Osteoblast (primary cell): ENCODE data around the gene HACD2. TPM values are rescaled to one million over a fixed set of nuclear protein-coding genes. Genes with fewer than 3 reads are reported as not detected.

Experiments
- DNase-seq: peaks from one replicate; pipeline ENCODE4 v3.0.0; 2011; ENCODE audit warnings: low spot score, mixed read lengths; ENCODE audit not compliant: insufficient read length; ENCODE audit errors: missing footprints
- H2AFZ ChIP-seq: 2 replicates; pipeline ENCODE4 v1.6.0; 2011; ENCODE audit warnings: mild to moderate bottlenecking, low read length
- H3K27ac ChIP-seq: 2 replicates; pipeline ENCODE4 v1.5.1; 2011; ENCODE audit warnings: mild to moderate bottlenecking, low read depth, low read length, moderate library complexity
- H3K27me3 ChIP-seq: 2 replicates; pipeline ENCODE4 v1.6.0; 2012; ENCODE audit warnings: mild to moderate bottlenecking, control low read depth, inconsistent platforms, low read length, moderate library complexity; ENCODE audit not compliant: insufficient read depth
- H3K36me3 ChIP-seq: 2 replicates; pipeline ENCODE4 v1.5.1; 2011; ENCODE audit warnings: mild to moderate bottlenecking, low read length, control low read depth, moderate library complexity; ENCODE audit not compliant: insufficient read depth
- H3K4me1 ChIP-seq: 2 replicates; pipeline ENCODE4 v1.5.1; 2011; ENCODE audit warnings: mild to moderate bottlenecking, low read length, control low read depth, moderate library complexity; ENCODE audit not compliant: insufficient read depth
- H3K4me2 ChIP-seq: 2 replicates; pipeline ENCODE4 v1.6.0; 2011; ENCODE audit warnings: mild to moderate bottlenecking, low read length; ENCODE audit not compliant: insufficient read depth
- H3K4me3 ChIP-seq: fragments of 200-600 bp; sonication (generic); 3 replicates; pipeline ENCODE4 v1.5.1; 2012; ENCODE audit warnings: mild to moderate bottlenecking, low read length, inconsistent platforms; ENCODE audit not compliant: insufficient read depth
- H3K79me2 ChIP-seq: 2 replicates; pipeline ENCODE4 v1.6.0; 2012; ENCODE audit warnings: mild to moderate bottlenecking, low read length, control low read depth, inconsistent platforms; ENCODE audit not compliant: insufficient read depth
- H3K9me3 ChIP-seq: 2 replicates; pipeline ENCODE4 v1.5.1; 2011; ENCODE audit warnings: low read depth, low read length, control low read depth
- H4K20me1 ChIP-seq: 2 replicates; pipeline ENCODE4 v1.6.0; 2012; ENCODE audit warnings: mild to moderate bottlenecking, low read length, control low read depth; ENCODE audit not compliant: insufficient read depth
- CTCF ChIP-seq: IDR thresholded peaks from 2 replicates; pipeline ENCODE4 v1.5.1; 2011; ENCODE audit warnings: mild to moderate bottlenecking, low read depth, low read length, moderate library complexity; ENCODE audit errors: extremely low read depth
- total RNA-seq: library from RNA; depleted of rRNA; stranded (reverse); fragments of >200 nt; gene quantifications from 2 replicates; pipeline ENCODE4 v1.2.3, GENCODE V29; 2012

Gene HACD2
- total RNA-seq, 1 donor = 27.5 TPM

- no peak overlapping the region for H3K4me2 ChIP-seq
- H2AFZ ChIP-seq = no peak overlapping the region
- H3K27ac ChIP-seq = no peak overlapping the region
- H3K79me2 ChIP-seq = no peaks in the 10 kb centered on the region
- H3K36me3 ChIP-seq = peaks cover 4% of the 10 kb centered on the region
- no peak overlapping the region for H3K4me3 ChIP-seq
- no peaks in the 10 kb centered on the region for H3K27me3 ChIP-seq
- no peaks in the 10 kb centered on the region for H4K20me1 ChIP-seq
- no peak for DNase-seq
- peaks cover 6% of the 10 kb centered on the region for H3K4me1 ChIP-seq
- no peak for TF ChIP-seq CTCF
- H3K9me3 ChIP-seq = no peaks in the 10 kb centered on the region
These were observed 13.4 kb downstream of the HACD2 start for GRCh38 chr3:123571264-123571972.

GRCh38 chr3:123568875-123569274 lies 16.0 kb downstream of the HACD2 start:
- H4K20me1 ChIP-seq = no peaks in the 10 kb centered on the region
- H2AFZ ChIP-seq = no peak overlapping the region
- no peak for TF ChIP-seq CTCF
- no peak overlapping the region for H3K4me3 ChIP-seq
- peak; percentile 22 for DNase-seq
- H3K27me3 ChIP-seq = no peaks in the 10 kb centered on the region
- H3K79me2 ChIP-seq = no peaks in the 10 kb centered on the region
- H3K9me3 ChIP-seq = no peaks in the 10 kb centered on the region
- peaks cover 4% of the 10 kb centered on the region for H3K36me3 ChIP-seq
- H3K4me2 ChIP-seq = no peak overlapping the region
- H3K27ac ChIP-seq = no peak overlapping the region
- H3K4me1 ChIP-seq = no peaks in the 10 kb centered on the region

- H2AFZ ChIP-seq = no peak overlapping the region
- H3K79me2 ChIP-seq = no peaks in the 10 kb centered on the region
These were observed 16.8 kb downstream of the HACD2 start for GRCh38 chr3:123568034-123568433.

GRCh38 chr3:123564056-123564455 lies 20.8 kb downstream of the HACD2 start:
- peak; percentile 25 for DNase-seq
- no peak overlapping the region for H3K27ac ChIP-seq
- no peak for TF ChIP-seq CTCF
- no peaks in the 10 kb centered on the region for H3K4me1 ChIP-seq
- no peak overlapping the region for H3K4me2 ChIP-seq
- H2AFZ ChIP-seq = no peak overlapping the region
- H3K9me3 ChIP-seq = no peaks in the 10 kb centered on the region
- no peak overlapping the region for H3K4me3 ChIP-seq
- H4K20me1 ChIP-seq = no peaks in the 10 kb centered on the region
- H3K36me3 ChIP-seq = no peaks in the 10 kb centered on the region
- no peaks in the 10 kb centered on the region for H3K27me3 ChIP-seq
- H3K79me2 ChIP-seq = no peaks in the 10 kb centered on the region

More at GRCh38 chr3:123568034-123568433, 16.8 kb downstream of the HACD2 start:
- H3K4me2 ChIP-seq = no peak overlapping the region
- no peaks in the 10 kb centered on the region for H4K20me1 ChIP-seq
- H3K4me3 ChIP-seq = no peak overlapping the region
- no peak for TF ChIP-seq CTCF
- no peaks in the 10 kb centered on the region for H3K9me3 ChIP-seq
- H3K4me1 ChIP-seq = no peaks in the 10 kb centered on the region
- H3K27ac ChIP-seq = no peak overlapping the region
- DNase-seq = no peak
- H3K27me3 ChIP-seq = no peaks in the 10 kb centered on the region
- H3K36me3 ChIP-seq = peaks cover 4% of the 10 kb centered on the region
